Omental fat pad (tissue), 4 donors: ENCODE data around the gene FBXL15. TPM values are rescaled to one million over a fixed set of nuclear protein-coding genes. Genes with fewer than 3 reads are reported as not detected.

Experiments
- ATAC-seq: fragments of 150-250 bp; one replicate; pipeline ENCODE4 v1.9.1; 2016; ENCODE audit warnings: mild to moderate bottlenecking, moderate library complexity; ENCODE audit not compliant: low FRiP score
- DNase-seq: peaks from one replicate; pipeline ENCODE4 v3.0.0-alpha.2; 2019; ENCODE audit warnings: low spot score
- total RNA-seq, 4 donors: library from RNA; depleted of rRNA; stranded (reverse); fragments of >200 nt; gene quantifications; one replicate each; pipeline ENCODE4 v1.1.0, GENCODE V29; 2016
- TF ChIP-seq, protein P1 (sequence below), 3 donors: fragments of 450-650 bp; IDR thresholded peaks; one replicate each; pipeline ENCODE4 v1.5.1; 2016 to 2017; ENCODE audit warnings: antibody characterized with exemption in 3 of 3, mild to moderate bottlenecking in 3 of 3, moderate library complexity in 2 of 3

The FBXL15 gene
- total RNA-seq, 4 donors from 2014 or later = 11.7 to 16.8 (median 15.0) TPM

DNA sequence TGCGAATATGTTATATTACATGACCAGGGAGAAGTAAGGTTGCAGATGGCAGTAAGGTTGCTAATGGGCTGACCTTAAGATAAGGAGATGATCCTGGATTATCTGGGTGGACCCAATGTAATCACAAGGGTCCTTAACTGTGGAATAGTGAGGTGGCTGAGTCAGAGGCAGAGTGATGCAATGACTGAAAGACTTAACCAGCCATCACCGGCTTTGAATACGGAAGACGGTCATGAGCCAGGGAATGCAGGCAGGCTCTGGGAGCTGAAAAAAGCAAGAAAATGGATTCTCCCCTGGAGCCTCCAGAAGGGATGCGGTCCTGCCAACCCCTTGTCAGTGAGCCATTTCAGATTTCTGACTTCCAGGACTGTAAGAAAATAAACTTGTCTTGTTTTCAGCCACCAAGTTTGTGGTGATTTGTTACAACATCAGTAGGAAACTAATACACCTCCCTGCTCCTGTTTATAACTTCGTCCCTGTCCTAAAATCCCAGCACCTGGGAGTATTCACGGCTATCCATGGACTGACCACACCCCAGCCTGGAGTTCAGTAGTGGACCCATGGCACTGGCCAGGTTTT lies 35.3 kb downstream of the FBXL15 start:
- DNase-seq = no peak
- TF ChIP-seq, protein P1, sequence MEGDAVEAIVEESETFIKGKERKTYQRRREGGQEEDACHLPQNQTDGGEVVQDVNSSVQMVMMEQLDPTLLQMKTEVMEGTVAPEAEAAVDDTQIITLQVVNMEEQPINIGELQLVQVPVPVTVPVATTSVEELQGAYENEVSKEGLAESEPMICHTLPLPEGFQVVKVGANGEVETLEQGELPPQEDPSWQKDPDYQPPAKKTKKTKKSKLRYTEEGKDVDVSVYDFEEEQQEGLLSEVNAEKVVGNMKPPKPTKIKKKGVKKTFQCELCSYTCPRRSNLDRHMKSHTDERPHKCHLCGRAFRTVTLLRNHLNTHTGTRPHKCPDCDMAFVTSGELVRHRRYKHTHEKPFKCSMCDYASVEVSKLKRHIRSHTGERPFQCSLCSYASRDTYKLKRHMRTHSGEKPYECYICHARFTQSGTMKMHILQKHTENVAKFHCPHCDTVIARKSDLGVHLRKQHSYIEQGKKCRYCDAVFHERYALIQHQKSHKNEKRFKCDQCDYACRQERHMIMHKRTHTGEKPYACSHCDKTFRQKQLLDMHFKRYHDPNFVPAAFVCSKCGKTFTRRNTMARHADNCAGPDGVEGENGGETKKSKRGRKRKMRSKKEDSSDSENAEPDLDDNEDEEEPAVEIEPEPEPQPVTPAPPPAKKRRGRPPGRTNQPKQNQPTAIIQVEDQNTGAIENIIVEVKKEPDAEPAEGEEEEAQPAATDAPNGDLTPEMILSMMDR (IDR thresholded peaks at IDR 0.05) = no peak
- peak; percentile 43 for ATAC-seq

DNA sequence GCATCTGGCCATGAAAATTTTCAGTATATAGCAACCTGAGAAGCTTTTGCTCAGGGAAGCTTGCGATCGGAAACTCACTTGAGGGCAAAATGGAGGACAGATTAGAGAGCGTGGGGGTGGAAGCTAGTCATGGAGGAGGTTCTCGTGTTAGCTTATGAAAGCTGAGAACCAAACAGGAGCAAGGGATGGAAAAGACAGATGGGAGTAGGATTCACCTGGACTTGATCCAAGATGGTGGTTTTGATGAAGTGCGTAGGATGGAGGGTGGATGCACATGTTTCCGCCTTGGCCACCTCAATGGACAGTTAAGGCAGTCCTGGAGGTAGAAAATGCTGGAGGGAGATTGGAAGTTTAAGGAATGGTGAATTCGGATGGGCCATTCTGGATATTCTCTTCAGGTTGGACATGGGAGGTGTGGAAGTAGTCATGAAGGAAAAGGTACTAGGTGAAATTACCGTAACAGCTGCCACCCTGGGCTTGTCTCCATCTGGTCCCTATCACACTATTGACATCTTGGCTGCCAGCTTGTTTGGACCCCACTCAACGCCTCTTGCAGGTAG lies 37.0 kb downstream of the FBXL15 start:
- TF ChIP-seq, protein P1 (IDR thresholded peaks at IDR 0.05) = no peak
- ATAC-seq = no peak
- DNase-seq = no peak

DNA sequence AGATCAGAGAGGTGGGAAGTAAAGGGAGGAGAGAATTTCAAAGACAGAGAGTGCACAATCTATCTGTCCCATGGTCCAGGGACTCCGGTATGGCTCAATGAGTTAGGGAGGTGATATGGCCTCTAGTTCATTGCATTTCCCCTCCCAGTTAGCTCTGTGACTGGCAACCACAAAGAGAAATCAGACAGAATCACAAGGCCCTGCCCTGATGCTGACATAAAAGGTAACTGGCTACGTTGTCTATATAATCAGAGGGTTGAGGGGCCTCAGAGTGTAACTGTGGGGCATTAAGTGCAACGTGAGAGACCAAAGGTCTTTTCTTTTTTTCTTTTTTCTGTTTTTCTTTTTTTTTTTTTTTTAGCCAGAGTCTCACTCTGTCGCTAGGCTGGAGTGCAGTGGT lies 38.0 kb downstream of the FBXL15 start:
- ATAC-seq = no peak
- TF ChIP-seq, protein P1 (IDR thresholded peaks at IDR 0.05) = no peak
- no peak for DNase-seq

DNA sequence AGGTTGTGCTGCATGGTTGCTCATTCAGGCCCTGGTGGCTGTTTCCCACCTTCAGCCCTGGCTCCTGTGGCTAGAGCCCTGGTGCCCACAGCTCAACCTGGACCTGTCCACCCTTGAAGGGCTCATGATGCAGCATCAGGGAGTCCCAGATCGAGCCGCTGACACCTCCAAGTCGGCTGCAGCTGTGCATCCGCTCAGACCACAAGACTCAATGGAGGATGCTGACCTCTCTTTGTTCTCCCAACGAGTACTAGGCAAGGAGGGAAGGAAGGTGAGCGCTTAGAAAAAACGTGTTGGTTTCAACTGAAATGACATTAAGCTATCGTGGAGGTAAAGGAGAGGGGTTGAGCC lies 40.2 kb downstream of the FBXL15 start:
- ATAC-seq (peak; percentile 2), DNase-seq (no peak)
- TF ChIP-seq, protein P1 (IDR thresholded peaks at IDR 0.05) = no peak

DNA sequence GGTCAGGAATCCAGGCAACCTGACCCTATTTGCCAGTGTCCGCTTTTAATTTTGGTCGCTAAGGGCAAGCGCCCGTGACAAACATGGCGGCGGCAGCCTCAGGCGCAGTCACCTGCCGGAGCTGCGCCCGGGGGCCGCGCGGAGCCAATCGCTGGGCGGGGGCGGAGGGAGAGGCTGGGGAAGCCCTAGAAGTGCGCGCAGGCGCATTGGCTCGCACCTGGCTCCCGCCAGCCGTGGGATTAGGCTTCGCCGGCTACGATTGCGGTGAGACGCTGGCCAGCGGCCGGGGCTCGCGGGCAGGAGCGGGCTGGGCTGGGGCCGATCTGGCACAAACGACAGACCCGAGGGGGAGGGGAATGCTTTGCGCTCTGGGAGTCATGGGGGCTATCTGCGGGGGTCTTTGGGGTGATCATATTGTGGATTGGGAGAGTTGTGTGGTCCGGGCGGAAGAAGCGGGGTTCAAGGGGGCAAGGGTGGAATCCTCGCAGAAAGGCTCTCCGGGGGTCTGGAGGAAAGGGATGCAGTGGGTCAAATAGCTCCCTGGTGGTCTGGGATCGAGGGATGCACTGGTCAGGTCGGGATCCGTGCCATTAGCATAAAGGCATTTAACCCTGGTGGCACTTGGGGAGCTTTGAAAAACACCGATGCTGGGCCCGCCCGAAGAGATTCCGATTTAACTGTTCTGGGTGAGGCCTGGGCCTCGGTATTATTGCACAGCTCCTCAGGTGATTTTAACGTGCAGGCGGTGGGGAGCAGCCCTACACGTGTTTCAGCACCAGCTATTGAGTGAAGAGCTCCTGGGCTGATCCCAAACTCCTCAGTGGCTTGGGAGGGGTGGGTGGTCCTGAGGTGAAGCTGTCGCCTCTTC lies 40.8 kb downstream of the FBXL15 start:
- peak; percentile 92 for ATAC-seq
- TF ChIP-seq, protein P1 (IDR thresholded peaks at IDR 0.05) = no peak
- peak; percentile 70 for DNase-seq

DNA sequence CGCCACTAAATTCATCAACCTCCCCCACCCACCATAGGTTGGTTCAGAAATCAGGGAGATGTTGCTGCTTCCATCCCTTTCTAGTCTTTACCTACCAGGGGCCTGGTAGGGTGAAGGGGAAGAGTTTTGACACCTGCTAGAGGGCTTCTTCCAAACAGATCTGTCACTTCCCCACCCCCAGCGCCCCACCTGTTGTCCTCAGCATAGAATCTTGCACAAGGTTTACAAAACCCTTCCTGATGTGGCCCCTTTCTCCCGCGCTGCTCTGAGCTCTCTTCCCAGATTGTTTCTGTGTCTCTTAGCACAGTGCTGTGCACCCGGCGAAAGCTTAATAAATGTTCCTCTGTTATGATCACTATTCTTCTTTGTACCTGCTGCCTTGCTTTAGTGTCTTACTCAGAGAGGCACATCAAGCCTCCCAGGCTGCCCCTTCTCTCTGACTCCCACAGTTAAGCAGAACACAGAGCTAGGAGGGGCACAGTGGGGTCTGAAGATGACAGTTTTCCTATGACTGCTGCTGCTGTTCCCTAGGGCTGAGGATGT lies 41.9 kb downstream of the FBXL15 start:
- no peak for ATAC-seq
- no peak for DNase-seq
- TF ChIP-seq, protein P1 (IDR thresholded peaks at IDR 0.05) = no peak
